Neural cell (in vitro differentiated cells): ENCODE data around the gene EGFL7. TPM values are rescaled to one million over a fixed set of nuclear protein-coding genes. Genes with fewer than 3 reads are reported as not detected.

Experiments used
- H2AFZ ChIP-seq: fragments of 200-600, 300-800 bp; sonication (generic), shearing (Covaris generic); 2 replicates; pipeline ENCODE4 v1.6.0; 2014; ENCODE audit warnings: low read depth, mild to moderate bottlenecking, antibody characterized with exemption, low read length, moderate library complexity
- H3F3A ChIP-seq: fragments of 200-600 bp; shearing (Covaris generic); 2 replicates; pipeline ENCODE4 v1.6.1; 2016; ENCODE audit warnings: mild to moderate bottlenecking, moderate library complexity, mixed read lengths, antibody characterized with exemption, low read length; ENCODE audit not compliant: insufficient read depth, poor library complexity, severe bottlenecking
- H3K27ac ChIP-seq: fragments of 200-600, 300-800 bp; sonication (generic), shearing (Covaris generic); 2 replicates; pipeline ENCODE4 v1.5.1; 2014; ENCODE audit warnings: mild to moderate bottlenecking, low read length, moderate library complexity
- H3K27me3 ChIP-seq: fragments of 300-800, 200-600 bp; sonication (generic), shearing (Covaris generic); 2 replicates; pipeline ENCODE4 v1.6.0; 2014; ENCODE audit warnings: mild to moderate bottlenecking, low read depth, low read length, moderate library complexity; ENCODE audit not compliant: insufficient read depth
- H3K36me3 ChIP-seq: fragments of 300-800, 200-600 bp; sonication (generic), shearing (Covaris generic); 2 replicates; pipeline ENCODE4 v1.5.1; 2014; ENCODE audit warnings: mild to moderate bottlenecking, antibody characterized with exemption, low read length, moderate library complexity; ENCODE audit not compliant: insufficient read depth
- H3K4me2 ChIP-seq: fragments of 300-800, 200-600 bp; sonication (generic), shearing (Covaris generic); 2 replicates; pipeline ENCODE4 v1.6.0; 2014; ENCODE audit warnings: mild to moderate bottlenecking, low read length
- H3K4me3 ChIP-seq: fragments of 300-800, 200-600 bp; sonication (generic), shearing (Covaris generic); 2 replicates; pipeline ENCODE4 v1.5.1; 2014; ENCODE audit warnings: mild to moderate bottlenecking, low read length, moderate library complexity
- H3K79me2 ChIP-seq: fragments of 200-600 bp; shearing (Covaris generic); replicated peaks from 2 replicates; pipeline ENCODE4 v1.6.0; 2014; ENCODE audit warnings: mild to moderate bottlenecking, low read length, moderate library complexity; ENCODE audit not compliant: insufficient read depth
- H3K9ac ChIP-seq: fragments of 300-800, 200-600 bp; sonication (generic), shearing (Covaris generic); 2 replicates; pipeline ENCODE4 v1.6.1; 2016; ENCODE audit warnings: mild to moderate bottlenecking, low read length, mixed read lengths
- H3K9me2 ChIP-seq: fragments of 200-600 bp; shearing (Covaris generic); 2 replicates; pipeline ENCODE4 v1.6.1; 2016; ENCODE audit warnings: mild to moderate bottlenecking, low read length, mixed read lengths; ENCODE audit not compliant: insufficient read depth
- H3K9me3 ChIP-seq: fragments of 200-600, 300-800 bp; sonication (generic), shearing (Covaris generic); 2 replicates; pipeline ENCODE4 v1.6.1; 2016; ENCODE audit warnings: mild to moderate bottlenecking, mixed run types, low read length, moderate library complexity, mixed read lengths
- H4K20me1 ChIP-seq: fragments of 200-600 bp; shearing (Covaris generic); 2 replicates; pipeline ENCODE4 v1.6.1; 2016; ENCODE audit warnings: mild to moderate bottlenecking, mixed run types; ENCODE audit not compliant: insufficient read depth
- CTCF ChIP-seq: fragments of 450-650 bp; IDR thresholded peaks from 2 replicates; pipeline ENCODE4 v1.5.1; 2014; ENCODE audit warnings: antibody characterized with exemption, mild to moderate bottlenecking, moderate library complexity; ENCODE audit not compliant: poor library complexity, severe bottlenecking
- EP300 ChIP-seq: fragments of 450-650 bp; conservative IDR thresholded peaks from 2 replicates; pipeline ENCODE4 v1.6.1; 2014; ENCODE audit warnings: antibody characterized with exemption, mild to moderate bottlenecking, moderate library complexity; ENCODE audit not compliant: poor library complexity, severe bottlenecking
- EZH2 ChIP-seq: fragments of 200-600, 300-800 bp; shearing (Covaris generic), sonication (generic); IDR thresholded peaks from 2 replicates; pipeline ENCODE4 v1.6.1; 2014; ENCODE audit warnings: antibody characterized with exemption, low read length, borderline replicate concordance, mild to moderate bottlenecking; ENCODE audit not compliant: insufficient read depth, poor library complexity, severe bottlenecking
- MXI1 ChIP-seq: fragments of 450-650 bp; conservative IDR thresholded peaks from 2 replicates; pipeline ENCODE4 v1.6.1; 2014; ENCODE audit warnings: antibody characterized with exemption, mild to moderate bottlenecking; ENCODE audit not compliant: poor library complexity, severe bottlenecking
- POLR2AphosphoS5 ChIP-seq: IDR thresholded peaks from 2 replicates; pipeline ENCODE4 v1.6.1; 2012
- RAD21 ChIP-seq: fragments of 450-650 bp; conservative IDR thresholded peaks from 2 replicates; pipeline ENCODE4 v1.6.1; 2014; ENCODE audit warnings: antibody characterized with exemption, mild to moderate bottlenecking, moderate library complexity
- REST ChIP-seq: IDR thresholded peaks from 2 replicates; pipeline ENCODE4 v1.6.1; 2012; ENCODE audit warnings: borderline replicate concordance
- SMC3 ChIP-seq: fragments of 450-650 bp; conservative IDR thresholded peaks from 2 replicates; pipeline ENCODE4 v1.6.1; 2014; ENCODE audit warnings: antibody characterized with exemption, mild to moderate bottlenecking, moderate library complexity; ENCODE audit not compliant: poor library complexity
- TAF1 ChIP-seq: IDR thresholded peaks from 2 replicates; pipeline ENCODE4 v1.6.1; 2012; ENCODE audit warnings: low read depth
- polyA plus RNA-seq: library from polyadenylated mRNA; depleted of rRNA; stranded (reverse); fragments of >200 nt; gene quantifications from 2 replicates; pipeline ENCODE4 v1.2.3, GENCODE V29; 2014

Gene EGFL7
- polyA plus RNA-seq, 1 donor from 2014 or later, result 12.5 TPM

GRCh38 chr9:136693135-136693489 lies 30.4 kb downstream of the EGFL7 start:
- Histone ChIP-seq H3K9me3 (no peaks in the 10 kb centered on the region), H4K20me1 (no peaks in the 10 kb centered on the region), H3K9me2 (no peaks in the 10 kb centered on the region), H2AFZ (no peak overlapping the region), H3K79me2 (no peaks in the 10 kb centered on the region), H3K36me3 (no peaks in the 10 kb centered on the region), H3F3A (no peaks in the 10 kb centered on the region), H3K27ac (no peak overlapping the region), H3K4me3 (no peak overlapping the region), H3K27me3 (no peaks in the 10 kb centered on the region), H3K4me2 (no peak overlapping the region), H3K9ac (no peak overlapping the region)
- TF ChIP-seq REST (no peak), TAF1 (no peak), EP300 (no peak), MXI1 (no peak), EZH2 (no peak), CTCF (no peak)

- no peak overlapping the region for H3K9ac ChIP-seq
- H3K79me2 ChIP-seq, result no peaks in the 10 kb centered on the region
- no peak overlapping the region for H3K27ac ChIP-seq
- no peaks in the 10 kb centered on the region for H3F3A ChIP-seq
- H3K4me2 ChIP-seq, result no peak overlapping the region
- no peaks in the 10 kb centered on the region for H3K36me3 ChIP-seq
- no peaks in the 10 kb centered on the region for H3K9me2 ChIP-seq
- no peak overlapping the region for H2AFZ ChIP-seq
- H3K27me3 ChIP-seq, result no peaks in the 10 kb centered on the region
- no peaks in the 10 kb centered on the region for H3K9me3 ChIP-seq
- no peak for TF ChIP-seq TAF1
- no peak for TF ChIP-seq MXI1
- no peak for TF ChIP-seq REST
- no peak for TF ChIP-seq EP300
- TF ChIP-seq RAD21, result no peak
- TF ChIP-seq CTCF, result no peak
- TF ChIP-seq POLR2AphosphoS5, result no peak
- no peak for TF ChIP-seq EZH2
- no peak for TF ChIP-seq SMC3
- no peaks in the 10 kb centered on the region for H4K20me1 ChIP-seq
- H3K4me3 ChIP-seq, result no peak overlapping the region
These were observed 30.9 kb downstream of the EGFL7 start for GRCh38 chr9:136693490-136694162.
